Caki2 (cell line): ENCODE results near the gene GIMAP2. TPM values are rescaled to one million over a fixed set of nuclear protein-coding genes. Genes with fewer than 3 reads are reported as not detected.
"Not testable (repeated sequence)": the region's sequence is repeated elsewhere in the genome, so short reads cannot be mapped to it uniquely, and the experiment has no call there.

Experiments
- DNase-seq: peaks from one replicate; pipeline ENCODE4 v3.0.0-alpha.2; 2015; ENCODE audit warnings: low read depth
- in situ Hi-C: cut with HindIII; loops from 2 replicates; pipeline ENCODE4 v1.10.0; 2016; ENCODE audit warnings: low sequenced_read_pairs, low pct_unique_long_range_greater_than_20kb, mixed read lengths
- total RNA-seq: library from RNA; depleted of rRNA; stranded (reverse); fragments of >200 nt; shearing (Covaris generic); gene quantifications from 2 replicates; pipeline ENCODE4 v1.2.3, GENCODE V29; 2014; ENCODE audit warnings: low replicate concordance; rRNA removed

The GIMAP2 gene
- not detected in 2 replicates for total RNA-seq

- in situ Hi-C loops = no loop called here
- DNase-seq = peak; percentile 7
Measured at GRCh38 chr7:150685219-150686029, at the start of gene GIMAP2. Gene GIMAP2, plus strand, starts transcription at chr7:150685706. Its CDS starts 1,354 bp downstream, at chr7:150687060.

- in situ Hi-C loops = no loop called here
Measured at GRCh38 chr7:150641854-150642253, 43.7 kb upstream of the GIMAP2 start.

GRCh38 chr7:150642926-150643325, 42.6 kb upstream of the GIMAP2 start:
- in situ Hi-C loops = no loop called here
- no peak for DNase-seq

More at GRCh38 chr7:150641854-150642253, 43.7 kb upstream of the GIMAP2 start:
- DNase-seq = no peak

- no peak for DNase-seq
- in situ Hi-C loops = no loop called here
Measured at GRCh38 chr7:150645259-150646020, 40.1 kb upstream of the GIMAP2 start.

GRCh38 chr7:150648353-150649079, 37.0 kb upstream of the GIMAP2 start:
- no peak for DNase-seq

GRCh38 chr7:150649080-150649385, 36.5 kb upstream of the GIMAP2 start:
- in situ Hi-C loops = no loop called here
- no peak for DNase-seq

More at GRCh38 chr7:150648353-150649079, 37.0 kb upstream of the GIMAP2 start:
- in situ Hi-C loops = no loop called here

GRCh38 chr7:150654692-150655091, 30.8 kb upstream of the GIMAP2 start:
- in situ Hi-C loops = no loop called here

GRCh38 chr7:150656047-150656446, 29.5 kb upstream of the GIMAP2 start:
- in situ Hi-C loops = no loop called here
- no peak for DNase-seq

More at GRCh38 chr7:150654692-150655091, 30.8 kb upstream of the GIMAP2 start:
- DNase-seq = no peak

GRCh38 chr7:150657526-150657925, 28.0 kb upstream of the GIMAP2 start:
- DNase-seq = no peak
- in situ Hi-C loops = no loop called here

- in situ Hi-C loops = no loop called here
- no peak for DNase-seq
Measured at GRCh38 chr7:150660939-150661613, 24.4 kb upstream of the GIMAP2 start.

- in situ Hi-C loops, DNase-seq: not testable (repeated sequence)
Measured at GRCh38 chr7:150662821-150663220, 22.7 kb upstream of the GIMAP2 start.

- no peak for DNase-seq
- in situ Hi-C loops = no loop called here
Measured at GRCh38 chr7:150663802-150664494, 21.6 kb upstream of the GIMAP2 start.

GRCh38 chr7:150665089-150665748, 20.3 kb upstream of the GIMAP2 start:
- in situ Hi-C loops = no loop called here
- no peak for DNase-seq

GRCh38 chr7:150665896-150666295, 19.6 kb upstream of the GIMAP2 start:
- no peak for DNase-seq
- in situ Hi-C loops = no loop called here

GRCh38 chr7:150666412-150666811, 19.1 kb upstream of the GIMAP2 start:
- in situ Hi-C loops = no loop called here
- DNase-seq = no peak

- DNase-seq = no peak
- in situ Hi-C loops = no loop called here
Measured at GRCh38 chr7:150668472-150668911, 17.0 kb upstream of the GIMAP2 start.

- in situ Hi-C loops = no loop called here
- DNase-seq = no peak
Measured at GRCh38 chr7:150668977-150669376, 16.5 kb upstream of the GIMAP2 start.
